Stimulated activated CD4-positive, alpha-beta T cell treated with anti-CD3 and anti-CD28 coated beads, Interleukin-4, amount 100 ng/mL, for 4 hours (primary cell): ENCODE results near the gene MGLL.

Experiments
- DNase-seq, 2 experiments: peaks; one replicate each; pipeline ENCODE4 v3.0.0-alpha.2; 2020

MGLL gene

GRCh38 chr3:127646501-127647046, 175.7 kb downstream of the MGLL start:
- DNase-seq: no peak

- DNase-seq: no peak
Observed at GRCh38 chr3:127645371-127646015, 176.8 kb downstream of the MGLL start.

- DNase-seq: no peak
Observed at GRCh38 chr3:127644641-127645370, 177.5 kb downstream of the MGLL start.

- no peak for DNase-seq
Observed at GRCh38 chr3:127640042-127640355, 182.3 kb downstream of the MGLL start.

GRCh38 chr3:127639173-127640041, 182.9 kb downstream of the MGLL start:
- DNase-seq: no peak
